ENCODE data around the gene SLAMF1.
"Not testable (repeated sequence)": the region's sequence is repeated elsewhere in the genome, so short reads cannot be mapped to it uniquely, and the experiment has no call there.

The SLAMF1 gene, protein sequence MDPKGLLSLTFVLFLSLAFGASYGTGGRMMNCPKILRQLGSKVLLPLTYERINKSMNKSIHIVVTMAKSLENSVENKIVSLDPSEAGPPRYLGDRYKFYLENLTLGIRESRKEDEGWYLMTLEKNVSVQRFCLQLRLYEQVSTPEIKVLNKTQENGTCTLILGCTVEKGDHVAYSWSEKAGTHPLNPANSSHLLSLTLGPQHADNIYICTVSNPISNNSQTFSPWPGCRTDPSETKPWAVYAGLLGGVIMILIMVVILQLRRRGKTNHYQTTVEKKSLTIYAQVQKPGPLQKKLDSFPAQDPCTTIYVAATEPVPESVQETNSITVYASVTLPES

DNA sequence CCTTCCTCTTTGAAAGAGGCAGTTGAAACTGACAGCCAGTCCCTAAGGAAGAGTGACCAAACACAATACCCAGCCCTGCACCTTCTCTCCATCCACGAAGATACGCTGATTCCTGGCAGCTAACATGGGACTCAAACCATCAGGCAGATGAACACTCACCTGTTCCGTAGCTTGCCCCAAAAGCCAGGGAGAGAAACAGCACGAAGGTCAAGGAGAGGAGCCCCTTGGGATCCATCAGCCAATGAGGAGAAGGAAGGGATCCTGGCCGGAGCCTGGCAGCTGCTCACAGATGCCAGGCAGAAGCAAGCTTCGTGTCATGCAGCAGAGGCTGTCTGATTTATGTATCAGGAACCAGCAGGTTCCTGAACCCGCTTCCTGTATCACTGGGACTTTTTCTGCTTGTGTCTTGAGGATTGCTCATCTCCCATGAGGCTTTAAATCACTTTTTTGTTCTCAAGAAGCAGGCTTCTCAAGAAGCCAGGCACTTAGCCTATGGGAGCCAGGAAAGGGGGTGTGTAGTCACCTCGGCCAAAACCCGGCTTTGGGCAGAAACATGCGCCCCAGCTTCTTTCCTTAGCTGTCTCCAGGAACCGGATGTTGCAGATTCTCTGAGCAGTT lies at the start of gene SLAMF1:
TSS of gene SLAMF1 (minus strand) at position 334 of the 618 bp plus-strand sequence. CDS start at position 235, 99 bp downstream.
- no peak for DNase-seq (ENCODE audit: low spot score)

DNA sequence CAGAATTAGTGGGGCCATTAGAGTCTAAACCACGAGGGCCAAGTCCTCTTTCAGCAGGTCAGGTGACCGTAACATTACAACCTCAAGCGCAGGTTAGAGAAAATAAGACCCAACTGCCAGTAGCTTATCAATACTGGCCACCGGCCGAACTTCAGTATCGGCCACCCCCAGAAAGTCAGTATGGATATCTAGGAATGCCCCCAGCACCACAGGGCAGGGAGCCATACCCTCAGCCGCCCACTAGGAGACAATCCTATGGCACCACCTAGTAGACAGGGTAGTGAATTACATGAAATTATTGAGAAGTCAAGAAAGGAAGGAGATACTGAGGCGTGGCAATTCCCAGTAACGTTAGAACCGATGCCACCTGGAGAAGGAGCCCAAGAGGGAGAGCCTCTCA lies 45.5 kb upstream of the SLAMF1 start:
- not testable (repeated sequence) for DNase-seq (ENCODE audit: low spot score)

DNA sequence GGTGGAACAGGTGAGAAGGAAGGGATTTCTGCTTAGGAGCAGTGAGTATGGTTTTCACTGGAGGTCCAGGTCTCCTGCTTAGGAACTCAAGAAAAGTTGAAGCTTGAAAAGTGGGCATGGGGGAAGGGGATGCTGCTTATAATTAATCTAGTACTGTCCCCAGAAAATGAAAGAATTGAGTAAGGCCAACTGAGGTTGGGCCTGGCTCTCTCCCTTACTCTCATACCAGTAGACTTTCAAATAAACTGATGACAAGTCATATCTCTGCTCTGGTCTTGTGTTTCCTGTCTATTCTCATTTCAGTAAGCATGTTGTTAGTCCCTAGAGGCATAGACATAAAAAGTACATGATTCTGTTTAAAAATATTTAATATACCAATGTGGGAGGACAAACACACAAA lies 38.4 kb upstream of the SLAMF1 start:
- DNase-seq (ENCODE audit: low spot score): no peak

DNA sequence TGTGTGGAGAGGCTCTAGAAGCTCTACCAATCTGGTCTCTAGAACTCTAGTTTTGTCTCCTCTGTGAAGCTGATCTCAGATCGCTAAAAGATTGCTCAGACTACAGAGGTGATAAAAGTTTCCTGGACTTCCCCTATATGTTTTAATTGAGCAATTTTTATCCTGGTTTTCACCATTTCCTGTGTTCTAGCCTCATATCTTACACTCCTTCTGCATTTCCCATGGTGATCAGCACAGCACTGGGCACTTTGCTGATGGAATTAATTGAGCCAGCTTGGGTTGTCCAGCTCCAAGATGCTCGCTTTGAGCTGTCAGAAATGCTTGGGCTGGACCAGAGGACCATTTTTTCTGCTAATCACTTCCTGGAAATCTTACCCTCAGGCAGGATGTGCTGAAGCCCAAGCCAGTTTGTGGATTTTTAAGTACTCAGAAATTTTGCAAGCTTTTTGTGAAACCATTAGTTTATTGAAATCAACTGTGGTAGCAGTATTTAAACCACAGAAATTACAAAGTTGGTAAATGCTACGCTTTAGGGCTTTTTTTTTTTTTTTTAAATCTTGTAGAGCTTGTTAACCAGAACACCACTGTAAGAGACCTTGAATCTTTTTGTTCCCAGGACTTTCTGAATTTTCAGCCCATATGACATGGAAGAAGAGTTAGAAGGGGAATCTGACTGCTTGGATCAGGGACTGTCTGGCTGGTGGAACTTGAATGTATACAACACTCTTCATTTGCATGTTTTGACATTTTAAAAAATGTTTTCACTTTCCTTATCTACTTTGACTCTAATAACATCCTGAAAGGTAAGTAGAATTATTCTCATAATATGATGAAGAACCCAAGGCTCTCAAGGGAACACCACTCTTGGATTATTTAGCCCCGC lies 36.4 kb upstream of the SLAMF1 start:
- no peak for DNase-seq (ENCODE audit: low spot score)

DNA sequence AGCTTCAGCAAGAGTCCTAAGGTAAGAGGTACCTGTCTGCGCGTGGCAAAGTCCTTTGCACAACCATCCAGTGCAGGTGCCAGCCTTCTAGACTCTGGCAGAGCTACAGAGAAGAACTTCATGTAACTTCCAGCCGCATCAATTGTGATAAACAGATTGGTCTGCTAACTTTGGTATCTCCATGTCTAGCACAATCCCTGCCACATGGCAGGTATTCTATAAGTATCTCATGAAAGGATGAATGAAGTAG lies 35.0 kb upstream of the SLAMF1 start:
- DNase-seq (ENCODE audit: low spot score): no peak

DNA sequence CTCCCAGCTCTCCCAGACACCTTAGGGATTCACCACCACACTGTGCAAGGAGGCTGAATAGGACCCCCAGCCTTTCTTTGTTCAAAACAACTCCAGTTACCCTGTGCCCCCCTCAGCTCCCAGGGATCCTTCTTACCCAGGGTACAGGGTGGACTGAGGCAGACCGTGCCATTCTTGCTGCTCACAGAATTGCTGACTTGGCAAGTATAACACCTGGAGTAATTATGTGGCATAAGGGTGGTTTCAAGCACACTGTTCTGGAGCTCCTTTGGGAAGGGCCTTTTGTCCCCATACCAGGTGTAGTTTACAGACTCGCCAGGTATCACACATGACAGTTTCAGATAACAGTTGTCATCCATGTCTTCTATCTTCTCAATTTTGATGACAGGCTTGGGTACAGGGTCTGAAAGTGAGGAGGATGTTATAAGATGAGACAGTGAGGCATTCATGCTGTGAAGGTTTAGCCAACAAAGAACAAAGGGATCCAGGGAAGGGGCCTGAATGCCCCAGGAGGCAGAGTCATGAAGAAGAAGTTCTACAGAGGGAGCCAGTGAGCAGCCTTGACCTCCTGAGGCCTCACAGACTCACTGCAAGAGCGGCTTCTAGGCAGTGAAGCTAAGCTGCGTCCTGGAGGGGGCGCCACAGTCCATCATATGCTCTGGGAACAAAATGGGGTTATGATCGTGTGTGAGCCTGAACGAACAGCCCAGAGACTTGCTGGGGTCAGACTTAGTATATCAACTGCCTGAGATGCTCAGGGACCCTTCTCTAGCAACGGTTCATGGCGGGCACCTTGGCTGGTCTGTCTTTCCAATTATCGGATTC lies 34.4 kb upstream of the SLAMF1 start:
- DNase-seq (ENCODE audit: low spot score): no peak

DNA sequence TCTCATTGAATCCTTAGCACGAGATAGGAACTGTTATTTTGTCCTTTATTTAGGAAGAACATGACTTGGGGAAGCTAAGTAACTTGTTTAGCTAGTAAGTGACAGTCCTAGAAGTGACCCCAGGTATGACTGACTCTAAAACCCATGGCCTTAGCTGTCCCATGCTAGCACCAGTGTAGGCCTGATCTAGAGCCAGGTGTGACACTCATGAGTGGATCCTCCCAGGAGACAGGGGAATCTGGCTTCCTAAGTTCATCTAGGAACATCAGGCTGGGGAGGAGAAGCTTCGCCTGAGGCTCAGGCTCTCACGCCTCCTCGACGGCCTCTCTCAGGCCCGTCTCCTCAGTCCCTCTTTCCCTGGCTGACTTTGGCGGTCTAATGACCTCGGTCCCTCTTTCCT lies 33.6 kb upstream of the SLAMF1 start:
- no peak for DNase-seq (ENCODE audit: low spot score)

DNA sequence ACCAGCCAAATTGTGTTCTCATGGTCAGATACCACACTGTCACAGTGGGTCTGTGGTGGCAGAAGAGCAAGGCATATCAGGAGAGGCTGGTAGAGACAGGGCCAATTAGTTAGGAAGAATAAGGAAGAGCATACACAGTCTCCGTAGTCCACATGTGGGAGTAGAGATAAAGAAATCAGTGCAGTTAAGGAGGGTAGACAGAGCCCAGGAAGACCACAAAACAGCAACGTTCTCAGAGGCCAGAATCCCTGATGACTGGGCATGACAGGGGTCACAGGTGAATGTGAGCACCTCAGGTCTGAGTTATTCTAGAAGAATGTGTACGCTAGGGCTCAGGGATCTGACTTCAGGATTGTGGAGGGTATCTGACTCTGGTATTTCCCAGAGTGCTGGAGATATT lies 33.0 kb upstream of the SLAMF1 start:
- no peak for DNase-seq (ENCODE audit: low spot score)

DNA sequence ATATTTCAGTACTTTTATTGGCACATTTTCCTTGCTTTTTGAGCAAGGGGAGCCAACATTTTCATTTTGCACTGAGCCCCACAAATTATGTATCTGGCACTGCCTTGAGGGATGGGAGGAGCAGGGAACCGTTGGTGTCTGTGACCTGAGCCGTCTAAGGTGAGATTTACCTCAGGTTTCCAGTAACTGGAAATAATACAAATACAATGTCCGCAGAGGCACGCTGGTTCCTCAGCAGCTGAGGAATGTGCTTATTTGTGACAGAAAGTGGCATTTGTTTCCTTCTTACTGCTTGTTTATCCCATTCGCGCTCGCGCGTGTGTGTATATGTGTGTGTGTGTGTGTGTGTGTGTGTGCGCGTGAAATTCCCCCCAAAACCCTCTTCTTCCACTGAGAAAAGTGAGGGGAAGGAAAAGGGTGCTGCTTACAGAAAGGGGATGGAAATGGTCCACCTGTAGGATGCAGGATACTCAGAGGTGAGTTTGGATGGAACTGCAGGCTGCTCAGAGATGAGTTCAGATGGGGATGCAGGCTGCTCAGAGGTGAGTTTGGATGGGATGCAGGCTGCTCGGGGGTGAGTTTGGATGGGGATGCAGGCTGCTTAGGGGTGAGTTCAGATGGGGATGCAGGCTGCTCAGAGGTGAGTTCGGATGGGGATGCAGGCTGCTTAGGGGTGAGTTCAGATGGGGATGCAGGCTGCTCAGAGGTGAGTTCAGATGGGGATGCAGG lies 30.2 kb upstream of the SLAMF1 start:
- DNase-seq (ENCODE audit: low spot score): no peak

DNA sequence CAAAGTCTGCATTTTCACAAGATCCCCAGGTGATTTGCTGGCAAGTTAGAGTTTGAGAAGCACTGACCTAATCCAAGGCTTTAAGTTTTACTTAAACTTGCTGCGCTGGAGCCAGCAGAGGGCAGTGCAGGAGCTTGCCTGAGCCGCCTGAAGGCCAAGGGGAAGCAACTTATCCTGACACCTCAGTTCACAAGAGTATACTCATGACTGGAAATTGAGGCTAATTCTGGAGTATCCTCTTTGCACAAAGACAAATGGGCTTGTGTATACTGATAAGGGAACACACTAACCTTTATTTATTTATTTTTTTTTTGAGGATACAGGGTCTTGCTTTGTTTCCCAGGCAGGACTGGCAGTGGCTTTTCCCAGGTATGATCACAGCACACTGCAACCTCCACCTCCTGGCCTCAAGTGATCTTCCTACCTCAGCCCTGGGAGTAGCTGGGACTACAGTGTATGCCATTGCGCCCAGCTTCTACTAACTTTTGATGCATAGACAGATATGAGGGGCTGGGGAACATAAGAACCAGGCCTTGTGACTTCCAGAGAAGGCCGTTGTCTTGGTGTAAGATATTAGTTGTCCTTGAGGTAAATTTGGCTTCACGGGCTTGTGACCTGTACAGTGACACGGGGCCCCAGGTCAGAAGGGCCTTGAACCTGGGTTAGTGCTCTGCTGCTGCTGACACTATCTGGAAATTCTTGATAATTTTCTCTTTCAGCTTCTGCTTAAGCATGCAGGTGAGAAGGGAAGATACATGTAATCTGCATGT lies 29.0 kb upstream of the SLAMF1 start:
- DNase-seq (ENCODE audit: low spot score): peak; percentile 22

DNA sequence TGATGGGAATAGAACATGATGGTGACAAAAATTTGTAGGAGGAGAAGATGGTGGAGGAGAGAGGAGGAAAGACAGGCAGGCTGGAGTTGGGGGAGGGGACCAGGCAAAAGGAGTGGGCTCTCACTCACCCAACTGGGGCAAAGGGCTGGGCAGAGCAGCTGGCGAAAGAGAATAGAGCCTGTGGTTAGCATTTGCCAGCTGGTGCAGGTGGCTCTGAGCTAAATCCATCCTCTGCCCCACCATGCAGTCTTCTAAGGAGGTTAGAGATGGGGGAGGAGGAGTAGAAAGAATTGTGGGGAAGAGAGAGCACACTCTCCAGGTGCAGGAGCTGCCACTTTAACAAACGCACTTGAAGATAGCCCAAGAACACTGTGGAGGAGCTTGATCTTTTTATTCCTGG lies 27.6 kb upstream of the SLAMF1 start:
- DNase-seq (ENCODE audit: low spot score): no peak

DNA sequence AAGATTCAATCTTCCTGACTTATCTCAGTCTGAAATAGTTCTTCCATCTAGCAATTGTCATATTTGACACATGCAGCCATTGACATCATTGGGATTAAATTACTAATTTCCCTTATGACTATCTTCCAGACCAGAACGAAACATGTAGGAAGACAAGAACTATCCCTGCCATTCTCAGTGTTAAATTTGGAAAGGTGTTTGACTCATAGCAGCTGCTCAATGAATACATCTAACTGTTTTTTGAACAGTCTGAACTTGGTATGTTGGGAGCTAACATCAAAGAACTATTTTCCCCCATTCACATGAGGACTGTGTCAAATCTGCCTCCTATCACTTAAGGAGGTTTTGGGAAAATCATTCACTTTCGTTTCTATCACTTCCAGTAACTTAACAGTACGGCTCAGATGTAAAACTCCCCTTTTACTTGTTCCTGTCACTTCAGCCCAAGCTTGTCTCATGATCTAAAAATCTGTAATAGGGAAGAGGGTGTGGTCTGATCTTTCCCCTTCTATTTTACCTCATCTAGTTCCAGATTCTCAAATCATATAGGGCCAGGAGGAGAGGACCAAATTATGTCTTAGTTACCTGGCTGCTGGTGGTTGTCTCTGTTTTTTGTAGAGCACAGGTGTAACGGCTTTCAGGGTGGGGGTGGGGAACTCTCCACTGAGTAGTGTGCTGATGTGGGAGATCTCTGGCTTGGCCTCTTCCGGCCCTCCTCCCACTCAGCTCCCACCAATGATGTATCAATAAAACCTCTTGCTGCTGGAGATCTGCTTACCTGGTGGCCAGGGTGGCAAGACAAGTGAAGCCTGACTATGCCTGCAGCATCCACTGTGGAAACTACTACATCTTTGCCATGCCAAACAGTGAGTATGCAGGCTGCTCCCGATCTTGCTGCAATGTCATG lies 26.2 kb upstream of the SLAMF1 start:
- DNase-seq (ENCODE audit: low spot score): no peak

DNA sequence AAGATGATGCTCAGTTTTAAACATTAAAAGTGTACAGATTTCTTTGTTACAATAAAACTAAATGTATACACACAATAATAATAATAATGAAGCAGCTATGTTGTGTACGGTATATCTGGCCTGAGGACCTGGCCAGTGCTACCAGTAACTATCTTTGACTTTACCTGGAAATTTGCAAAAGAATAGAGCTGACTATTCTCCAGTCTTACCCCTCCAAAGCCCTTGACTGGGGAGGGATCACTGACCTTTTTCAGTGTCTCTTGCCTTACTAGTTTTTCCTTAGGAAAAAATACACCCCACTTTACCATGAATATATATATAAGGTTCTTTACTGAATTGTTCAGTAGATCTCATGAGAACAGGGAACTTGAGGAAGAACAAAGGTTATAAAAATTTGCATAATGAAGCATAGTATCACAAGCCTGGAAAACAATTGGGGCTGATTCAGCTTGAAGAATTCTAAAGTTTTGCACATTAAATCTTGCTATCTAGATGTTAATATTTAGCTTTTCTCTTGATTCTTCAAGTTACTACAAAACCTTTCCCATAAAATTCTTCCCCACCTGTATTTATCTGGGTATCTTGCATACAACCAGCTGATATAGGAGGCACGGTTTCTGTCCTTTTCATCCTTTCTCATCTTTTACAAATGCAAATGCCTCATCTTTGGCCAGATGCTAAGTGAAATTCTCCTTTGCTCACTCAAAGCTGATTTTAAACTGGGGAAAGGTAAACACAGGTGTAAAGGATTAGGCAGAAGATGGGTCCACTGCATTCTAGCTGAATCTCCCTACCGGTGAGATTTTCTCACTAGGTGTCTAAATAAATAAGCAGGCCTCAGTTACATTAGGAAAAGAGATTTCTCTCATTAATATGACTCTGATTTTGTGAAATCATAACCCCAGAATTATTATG lies 25.0 kb upstream of the SLAMF1 start:
- no peak for DNase-seq (ENCODE audit: low spot score)

DNA sequence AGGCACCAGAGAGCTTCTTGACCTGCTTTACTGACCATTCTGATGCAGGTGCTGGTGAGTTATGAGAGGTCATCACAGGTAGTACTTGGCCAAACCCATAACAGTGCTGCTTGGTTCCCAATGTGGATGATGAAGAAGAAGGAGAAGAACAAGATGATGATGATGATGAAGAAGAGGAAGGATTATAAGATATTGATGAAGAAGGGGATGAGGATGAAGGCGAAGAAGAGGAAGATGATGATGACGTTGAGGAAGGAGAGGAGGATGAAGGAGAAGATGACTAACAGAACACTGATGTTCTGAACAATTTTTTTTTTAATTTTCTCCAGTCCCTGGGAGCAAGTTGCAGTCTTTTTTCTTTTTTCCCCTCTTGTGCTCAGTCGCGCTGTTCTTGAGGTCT lies 23.9 kb upstream of the SLAMF1 start:
- DNase-seq (ENCODE audit: low spot score): no peak

DNA sequence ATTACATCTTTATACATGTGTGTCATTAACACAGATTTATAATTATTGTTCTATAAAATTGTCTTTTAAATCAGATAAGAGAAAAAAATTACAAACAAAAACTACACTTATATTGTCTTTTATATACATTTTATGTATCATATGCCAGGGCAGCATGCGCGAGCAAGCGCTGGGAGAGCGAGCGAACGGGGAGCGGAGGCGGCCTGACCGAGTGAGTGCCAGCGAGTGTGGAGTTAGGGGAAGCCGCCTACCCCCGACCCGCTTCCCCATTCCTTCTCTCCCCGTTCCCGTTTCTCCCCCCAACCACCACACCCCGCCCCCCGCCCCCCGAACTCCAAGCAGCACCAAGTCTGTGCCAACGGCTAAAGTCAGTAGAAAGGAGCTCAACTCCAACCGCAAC lies 23.0 kb upstream of the SLAMF1 start:
- no peak for DNase-seq (ENCODE audit: low spot score)

DNA sequence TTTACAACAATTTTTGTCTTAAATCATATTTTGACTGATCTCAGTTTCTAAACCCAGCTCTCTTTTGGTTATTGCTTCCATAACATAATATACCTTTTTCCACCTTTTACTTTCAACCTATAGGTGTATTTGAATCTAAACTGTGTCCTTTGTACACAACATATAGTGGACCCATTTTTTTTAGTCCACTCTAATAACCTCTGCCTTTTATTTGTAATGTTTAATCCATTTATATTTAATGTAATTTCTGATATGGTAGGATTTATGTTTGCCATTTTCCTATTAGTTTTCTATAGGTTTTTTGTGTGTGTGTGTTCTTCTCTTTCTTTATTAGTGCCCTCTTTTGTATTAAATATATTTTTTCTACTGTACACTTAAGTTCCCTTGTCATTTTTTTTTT lies 22.4 kb upstream of the SLAMF1 start:
- DNase-seq (ENCODE audit: low spot score): no peak

DNA sequence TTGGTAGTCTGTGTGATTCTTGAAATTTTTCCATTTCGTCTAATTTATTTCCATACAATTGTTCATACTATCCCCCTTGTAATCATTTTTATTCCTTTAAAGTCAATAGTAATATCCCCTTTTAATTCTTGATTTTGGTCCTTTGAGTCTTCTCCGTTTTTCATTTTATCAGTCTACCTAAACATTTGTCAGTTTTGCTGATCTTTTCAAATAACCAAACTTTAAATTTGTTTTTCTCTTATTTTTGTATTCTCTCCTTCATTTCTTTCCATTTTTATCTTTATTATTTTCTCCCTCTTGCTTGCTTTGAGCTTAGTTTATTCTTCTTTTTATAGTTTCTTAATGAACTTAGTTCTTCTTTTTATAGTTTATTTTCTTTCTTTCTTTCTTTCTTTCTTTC lies 21.1 kb upstream of the SLAMF1 start:
- DNase-seq (ENCODE audit: low spot score): no peak

DNA sequence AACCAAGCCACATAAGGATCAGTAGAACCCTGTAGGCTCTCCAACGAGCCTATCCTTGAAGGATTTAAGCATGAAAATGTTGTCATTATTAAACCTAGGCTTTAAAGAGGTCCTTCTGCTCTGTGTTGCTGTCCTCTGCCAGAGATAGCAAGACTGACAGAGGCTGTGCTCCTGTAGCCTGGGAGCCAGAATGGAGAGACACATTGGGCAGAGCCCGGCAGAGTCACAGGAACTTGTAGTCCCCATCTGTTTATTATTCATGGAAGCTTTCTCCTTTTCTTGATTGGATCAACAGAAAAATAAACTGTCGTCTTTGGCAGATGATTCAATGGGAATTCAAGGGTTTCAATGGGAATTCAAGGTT lies 19.2 kb upstream of the SLAMF1 start:
- DNase-seq (ENCODE audit: low spot score): no peak

All from hepatic stellate cell (primary cell).